Right lobe of liver (tissue), 4 donors: Measurements from ENCODE around the gene PLCL2.

Experiments
- POLR2A ChIP-seq: fragments of 450-650 bp; IDR thresholded peaks from one replicate; pipeline ENCODE4 v1.6.1; 2017; ENCODE audit warnings: antibody characterized with exemption, mild to moderate bottlenecking
- TF ChIP-seq, protein P1 (sequence below), 4 donors: fragments of 200-600 bp in 3 of 4; fragments of 450-650 bp in 1 of 4; IDR thresholded peaks; one replicate each; pipeline versions ENCODE4 v1.5.1 to v1.8.0; 2016 to 2022; ENCODE audit warnings: antibody characterized with exemption in 4 of 4, mild to moderate bottlenecking in 2 of 4
- donor health status: DM: no; HTN: no; CAD: no.
- donor health status: DM: no; HTN: no; CAD: no.
- donor health status: DM: no; HTN: yes; CAD: no.

DNA sequence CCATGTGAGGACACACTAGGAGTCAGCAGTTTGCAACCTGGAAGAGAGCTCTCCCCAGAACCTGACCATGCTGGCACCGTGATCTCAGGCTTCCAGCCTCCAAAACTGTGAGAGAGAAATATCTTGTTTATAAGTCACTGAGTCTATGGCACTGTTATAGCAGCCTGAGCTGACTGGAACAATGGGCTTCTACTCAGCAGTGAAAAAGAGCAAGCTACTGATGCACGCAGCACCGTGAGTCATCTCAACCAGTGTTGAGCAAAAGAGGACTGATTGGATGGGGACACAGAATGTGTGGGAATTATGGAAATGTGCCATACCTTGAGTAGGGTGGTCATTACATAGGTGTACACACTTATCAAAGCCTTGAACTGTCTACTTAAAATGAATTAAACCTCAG is 230.4 kb downstream of the PLCL2 start:
- TF ChIP-seq POLR2A = no peak
- TF ChIP-seq, protein P1, sequence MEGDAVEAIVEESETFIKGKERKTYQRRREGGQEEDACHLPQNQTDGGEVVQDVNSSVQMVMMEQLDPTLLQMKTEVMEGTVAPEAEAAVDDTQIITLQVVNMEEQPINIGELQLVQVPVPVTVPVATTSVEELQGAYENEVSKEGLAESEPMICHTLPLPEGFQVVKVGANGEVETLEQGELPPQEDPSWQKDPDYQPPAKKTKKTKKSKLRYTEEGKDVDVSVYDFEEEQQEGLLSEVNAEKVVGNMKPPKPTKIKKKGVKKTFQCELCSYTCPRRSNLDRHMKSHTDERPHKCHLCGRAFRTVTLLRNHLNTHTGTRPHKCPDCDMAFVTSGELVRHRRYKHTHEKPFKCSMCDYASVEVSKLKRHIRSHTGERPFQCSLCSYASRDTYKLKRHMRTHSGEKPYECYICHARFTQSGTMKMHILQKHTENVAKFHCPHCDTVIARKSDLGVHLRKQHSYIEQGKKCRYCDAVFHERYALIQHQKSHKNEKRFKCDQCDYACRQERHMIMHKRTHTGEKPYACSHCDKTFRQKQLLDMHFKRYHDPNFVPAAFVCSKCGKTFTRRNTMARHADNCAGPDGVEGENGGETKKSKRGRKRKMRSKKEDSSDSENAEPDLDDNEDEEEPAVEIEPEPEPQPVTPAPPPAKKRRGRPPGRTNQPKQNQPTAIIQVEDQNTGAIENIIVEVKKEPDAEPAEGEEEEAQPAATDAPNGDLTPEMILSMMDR (IDR thresholded peaks at IDR 0.05) = no peak
